IgD-negative memory B cell (primary cell): ENCODE measurements around the gene ZNF653. TPM values are rescaled to one million over a fixed set of nuclear protein-coding genes. Genes with fewer than 3 reads are reported as not detected.

ENCODE experiments used
- H3K27ac Mint-ChIP-seq, 3 donors: one replicate each; pipeline ENCODE4 v1.8.0; 2020 to 2022; ENCODE audit warnings: mild to moderate bottlenecking in 3 of 3, mixed read lengths in 3 of 3, moderate library complexity in 1 of 3
- H3K27me3 Mint-ChIP-seq: one replicate; pipeline ENCODE4 v1.8.0; 2021; ENCODE audit warnings: mixed read lengths
- H3K36me3 Mint-ChIP-seq: one replicate; pipeline ENCODE4 v1.8.0; 2020; ENCODE audit warnings: mild to moderate bottlenecking, mixed read lengths
- H3K4me1 Mint-ChIP-seq, 3 donors: one replicate each; pipeline ENCODE4 v1.8.0; 2020 to 2022; ENCODE audit warnings: mixed read lengths in 3 of 3, mild to moderate bottlenecking in 1 of 3
- H3K4me3 Mint-ChIP-seq, 4 donors: one replicate each; pipeline ENCODE4 v1.8.0; 2020 to 2022; ENCODE audit warnings: mild to moderate bottlenecking in 4 of 4, mixed read lengths in 4 of 4, moderate library complexity in 3 of 4
- H3K9me3 Mint-ChIP-seq, 3 donors: one replicate each; pipeline ENCODE4 v1.8.0; 2020 to 2021; ENCODE audit warnings: mixed read lengths in 3 of 3, mild to moderate bottlenecking in 1 of 3
- polyA plus RNA-seq: library from polyadenylated mRNA; unstranded; fragments of 300-500 nt; fragmentation: Illumina TruSeq; gene quantifications from one replicate; pipeline ENCODE4 v1.2.3, GENCODE V29; 2021

Gene ZNF653
- polyA plus RNA-seq, 1 donor from 2014 or later: 4.3 TPM

- Mint-ChIP-seq H3K27ac (peak overlapping the region; percentile 76 to 94 (median 93)), H3K27me3 (peaks cover 7% of the 10 kb centered on the region), H3K4me1 (peaks cover 10 to 15% (median 14%) of the 10 kb centered on the region in 3 donors), H3K36me3 (no peaks in the 10 kb centered on the region), H3K4me3 (peak overlapping the region; percentile 31 to 96 (median 82)), H3K9me3 (no peaks in the 10 kb centered on the region)
Observed at GRCh38 chr19:11535792-11536595, 30.4 kb upstream of the ZNF653 start.

- H3K9me3 Mint-ChIP-seq: no peaks in the 10 kb centered on the region
- peak overlapping the region; percentile 61 to 94 (median 93) for H3K27ac Mint-ChIP-seq
- H3K4me3 Mint-ChIP-seq: peak overlapping the region in 3 of 4 donors; percentile 31 to 58 (median 48)
- peaks cover 7% of the 10 kb centered on the region for H3K27me3 Mint-ChIP-seq
- no peaks in the 10 kb centered on the region for H3K36me3 Mint-ChIP-seq
- H3K4me1 Mint-ChIP-seq: peaks cover 10 to 15% (median 14%) of the 10 kb centered on the region in 3 donors
Observed at GRCh38 chr19:11534948-11535347, 29.3 kb upstream of the ZNF653 start.

DNA sequence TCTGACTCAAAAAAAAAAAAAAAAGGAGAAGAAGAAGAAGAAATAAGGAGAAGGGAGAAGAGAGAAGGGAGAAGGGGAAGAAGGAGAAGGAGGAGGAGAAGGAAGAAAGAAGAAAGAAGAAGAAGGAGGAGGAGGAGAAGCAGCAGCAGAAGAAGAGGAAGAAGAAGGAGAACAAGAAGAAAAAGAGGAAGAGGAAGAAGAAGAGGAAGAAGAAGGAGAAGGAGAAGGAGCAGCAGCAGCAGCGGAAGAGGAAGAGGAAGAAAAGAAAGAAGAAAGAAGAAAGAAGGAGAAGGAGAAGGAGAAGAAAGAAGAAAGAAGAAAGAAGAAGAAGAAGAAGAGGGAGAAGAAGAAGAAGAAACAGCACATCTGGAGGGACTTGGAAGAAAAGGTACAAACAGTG lies 28.9 kb upstream of the ZNF653 start:
- Mint-ChIP-seq H3K9me3 (no peaks in the 10 kb centered on the region), H3K4me3 (peak overlapping the region in 3 of 4 donors; percentile 31 to 58 (median 48))

DNA sequence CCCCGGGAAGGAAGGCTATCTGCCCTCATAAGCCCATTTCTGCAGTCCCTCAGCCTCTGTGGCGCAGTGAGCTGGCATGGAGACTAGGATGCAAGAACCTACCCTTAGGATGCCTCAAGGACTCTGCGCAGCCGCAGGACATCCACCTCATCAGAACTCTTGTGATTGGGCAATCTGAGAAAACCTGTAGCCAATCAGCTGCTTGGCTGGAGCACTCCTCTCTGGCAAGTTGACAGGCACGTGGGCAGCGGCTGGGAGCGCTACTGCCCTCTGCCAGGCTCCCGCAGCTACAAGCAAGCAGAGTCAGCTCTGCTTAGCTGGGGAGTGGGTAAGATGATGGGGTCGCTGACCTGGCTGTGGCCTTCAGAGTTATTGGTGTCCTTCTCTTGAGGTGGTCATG lies 24.8 kb upstream of the ZNF653 start:
- Mint-ChIP-seq H3K27ac (peak overlapping the region in 2 of 3 donors; percentile 57 to 68), H3K36me3 (no peaks in the 10 kb centered on the region), H3K9me3 (no peaks in the 10 kb centered on the region), H3K27me3 (no peaks in the 10 kb centered on the region), H3K4me3 (peak overlapping the region in 2 of 4 donors; percentile 5 to 20), H3K4me1 (peaks cover 17 to 21% (median 20%) of the 10 kb centered on the region in 3 donors)

More for the DNA sequence above, 28.9 kb upstream of the ZNF653 start:
- Mint-ChIP-seq H3K27me3 (peaks cover 7% of the 10 kb centered on the region), H3K4me1 (peaks cover 10 to 15% (median 14%) of the 10 kb centered on the region in 3 donors), H3K27ac (peak overlapping the region; percentile 19 to 94 (median 61)), H3K36me3 (no peaks in the 10 kb centered on the region)

- Mint-ChIP-seq H3K27me3 (no peaks in the 10 kb centered on the region), H3K4me3 (peak within 1 kb of the TSS; percentile 97 to 99 (median 98)), H3K27ac (peak within 1 kb of the TSS; percentile 91 to 96 (median 92)), H3K36me3 (no peaks in the 10 kb centered on the region), H3K9me3 (no peaks in the 10 kb centered on the region), H3K4me1 (peaks cover 11 to 14% (median 11%) of the 10 kb centered on the region in 3 donors)
Observed at GRCh38 chr19:11528551-11529341, 23.1 kb upstream of the ZNF653 start, which contains the start of gene ECSIT. ECSIT (minus strand) TSS chr19:11529134; CDS start chr19:11519170, 9,964 bp downstream.

DNA sequence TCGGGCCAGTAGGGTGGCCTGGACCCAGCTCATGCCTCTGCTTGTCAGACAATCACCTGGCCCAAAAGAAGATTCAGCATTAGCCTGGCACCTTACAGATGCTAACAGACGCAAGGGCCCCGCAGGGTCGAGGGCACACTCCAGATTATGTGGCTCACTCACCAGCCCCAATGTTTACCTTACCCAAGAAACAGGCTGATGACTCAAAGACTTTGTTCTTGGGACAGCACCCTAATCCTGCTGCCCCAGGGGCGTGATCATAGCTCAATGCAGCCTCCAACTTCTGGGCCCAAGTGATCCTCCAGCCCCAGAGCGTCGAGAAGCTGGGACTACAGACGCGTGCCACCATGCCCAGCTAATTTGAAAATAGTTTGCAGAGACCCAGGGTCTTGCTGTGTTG lies 13.5 kb upstream of the ZNF653 start:
- Mint-ChIP-seq H3K27ac (no peak overlapping the region), H3K36me3 (peaks cover 1% of the 10 kb centered on the region), H3K9me3 (no peaks in the 10 kb centered on the region), H3K4me1 (peaks cover 2 to 5% (median 4%) of the 10 kb centered on the region in 3 donors), H3K4me3 (no peak overlapping the region), H3K27me3 (no peaks in the 10 kb centered on the region)

- no peak overlapping the region for H3K27ac Mint-ChIP-seq
- H3K9me3 Mint-ChIP-seq: no peaks in the 10 kb centered on the region
- peaks cover 10% of the 10 kb centered on the region for H3K36me3 Mint-ChIP-seq
- no peaks in the 10 kb centered on the region for H3K27me3 Mint-ChIP-seq
- H3K4me3 Mint-ChIP-seq: no peak overlapping the region
- H3K4me1 Mint-ChIP-seq: peaks cover 0 to 3% (median 0%) of the 10 kb centered on the region in 3 donors
Observed at GRCh38 chr19:11513946-11514345, 8.3 kb upstream of the ZNF653 start.

DNA sequence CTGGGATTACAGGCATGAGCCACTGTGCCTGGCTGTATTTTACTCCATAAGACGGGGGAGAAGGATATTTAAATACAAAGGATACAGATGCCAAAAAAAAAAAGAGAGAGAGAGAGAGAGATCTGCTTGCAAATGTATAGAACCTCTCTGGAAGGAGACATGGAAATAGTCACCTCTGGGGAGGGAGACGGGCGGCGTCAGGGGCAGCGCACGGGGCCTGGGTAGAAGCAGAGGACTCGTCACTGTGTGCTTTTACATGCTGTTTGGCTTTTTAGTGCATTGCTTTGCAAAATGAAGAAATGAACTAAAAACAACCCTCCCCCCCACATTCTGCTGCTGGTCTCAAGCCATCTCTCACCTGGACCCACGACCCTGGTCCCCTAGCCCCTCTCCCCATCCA lies 4.8 kb upstream of the ZNF653 start:
- H3K4me3 Mint-ChIP-seq: no peak overlapping the region
- peaks cover 0 to 3% (median 2%) of the 10 kb centered on the region in 3 donors for H3K4me1 Mint-ChIP-seq
- peaks cover 10% of the 10 kb centered on the region for H3K36me3 Mint-ChIP-seq
- H3K27me3 Mint-ChIP-seq: no peaks in the 10 kb centered on the region
- no peaks in the 10 kb centered on the region for H3K9me3 Mint-ChIP-seq
- H3K27ac Mint-ChIP-seq: peak overlapping the region in 1 of 3 donors; percentile 32

DNA sequence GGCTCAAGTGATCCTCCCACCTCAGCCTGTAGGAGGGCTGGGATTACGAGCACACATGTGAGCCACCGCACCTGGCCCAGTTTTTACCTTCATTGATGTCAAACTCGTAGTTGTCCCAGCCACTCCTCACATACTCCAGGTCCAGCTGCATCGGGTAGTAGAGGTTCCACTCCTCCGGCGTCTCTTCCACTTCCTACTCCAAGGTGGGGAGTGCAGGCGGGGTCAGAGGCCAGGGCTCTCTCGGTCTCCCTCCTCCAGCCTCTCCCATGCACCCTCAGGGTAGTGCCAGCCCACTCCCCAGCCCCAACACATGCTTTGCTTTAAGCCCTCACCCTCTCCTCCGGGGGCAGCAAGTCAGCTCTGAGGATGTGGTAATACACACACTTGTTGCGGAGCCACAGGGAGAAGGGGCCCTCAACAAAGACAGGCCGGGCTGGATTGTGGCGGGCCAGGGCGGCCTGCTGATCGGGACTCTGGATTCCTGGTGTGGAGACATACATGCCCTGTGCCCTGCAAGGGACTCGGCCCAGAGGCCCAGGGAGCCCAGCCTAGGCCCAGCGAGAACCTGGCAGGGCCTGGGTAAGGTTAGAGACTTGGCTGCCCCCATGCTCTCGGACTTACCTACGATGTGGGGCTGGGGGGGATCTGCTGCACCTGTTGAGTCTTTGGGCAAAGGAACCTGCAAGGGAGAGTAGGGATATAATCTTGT lies 1.9 kb upstream of the ZNF653 start:
- Mint-ChIP-seq H3K27ac (peak overlapping the region in 1 of 3 donors; percentile 89), H3K9me3 (no peaks in the 10 kb centered on the region), H3K36me3 (peaks cover 7% of the 10 kb centered on the region), H3K4me1 (peaks cover 7 to 10% (median 8%) of the 10 kb centered on the region in 3 donors), H3K4me3 (peak overlapping the region in 2 of 4 donors; percentile 88 to 99), H3K27me3 (no peaks in the 10 kb centered on the region)

DNA sequence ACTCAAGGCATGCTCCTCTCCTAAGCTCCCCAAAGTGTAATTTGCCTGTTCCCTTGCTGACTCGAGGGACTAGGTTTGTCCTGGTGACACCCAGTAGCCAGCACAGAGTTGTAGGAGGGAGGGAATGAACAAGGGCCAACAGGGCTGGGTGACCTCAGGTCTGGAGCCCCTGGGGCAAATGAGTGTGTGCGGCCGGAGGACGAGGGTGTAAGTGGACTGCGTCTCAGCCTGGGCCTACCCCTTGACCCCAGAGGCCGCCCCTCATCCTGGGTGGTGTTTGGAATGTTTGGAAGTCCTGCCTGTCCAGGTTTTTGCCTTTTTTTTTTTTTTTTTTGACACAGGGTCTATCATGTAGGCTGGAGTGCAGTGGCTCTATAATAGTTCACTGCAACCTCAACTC lies 1.3 kb upstream of the ZNF653 start:
- no peaks in the 10 kb centered on the region for H3K27me3 Mint-ChIP-seq
- H3K4me3 Mint-ChIP-seq: peak overlapping the region; percentile 65 to 99 (median 86)
- H3K9me3 Mint-ChIP-seq: no peaks in the 10 kb centered on the region
- peaks cover 6% of the 10 kb centered on the region for H3K36me3 Mint-ChIP-seq
- H3K4me1 Mint-ChIP-seq: peaks cover 7 to 10% (median 8%) of the 10 kb centered on the region in 3 donors
- peak overlapping the region in 1 of 3 donors; percentile 89 for H3K27ac Mint-ChIP-seq

- Mint-ChIP-seq H3K27ac (peak overlapping the region; percentile 89 to 97 (median 96)), H3K9me3 (no peaks in the 10 kb centered on the region), H3K4me1 (peaks cover 7 to 11% (median 10%) of the 10 kb centered on the region in 3 donors), H3K36me3 (peaks cover 7% of the 10 kb centered on the region), H3K4me3 (peak overlapping the region; percentile 84 to 99 (median 93)), H3K27me3 (no peaks in the 10 kb centered on the region)
Observed at GRCh38 chr19:11506101-11506555, 489 bp upstream of the ZNF653 start.

DNA sequence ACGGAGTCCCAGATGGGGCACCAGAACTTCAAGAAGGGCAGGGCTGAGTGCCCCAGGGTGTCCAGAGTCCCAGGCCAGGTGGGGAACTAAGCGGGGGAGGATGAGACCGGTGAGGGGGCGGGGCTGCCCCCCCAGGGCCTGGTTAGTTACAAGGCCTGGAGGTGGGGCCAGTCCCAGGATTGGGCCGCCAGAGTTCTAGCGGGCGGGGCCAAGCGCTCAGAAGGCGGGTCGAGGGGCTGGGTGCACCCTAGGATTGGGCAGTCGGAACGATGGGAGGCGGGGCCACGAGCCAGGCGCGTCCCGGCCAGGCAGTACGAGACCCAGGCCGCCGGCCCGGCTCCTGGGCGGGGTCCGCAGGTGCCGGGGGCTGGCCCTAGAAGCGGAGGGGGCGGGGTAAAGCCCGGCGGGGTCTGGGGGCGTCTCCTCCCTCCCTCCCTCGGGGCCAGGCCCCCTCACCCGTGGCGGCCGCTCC lies 571 bp downstream of the ZNF653 start:
- Mint-ChIP-seq H3K4me1 (peaks cover 7 to 12% (median 10%) of the 10 kb centered on the region in 3 donors), H3K27ac (peak overlapping the region; percentile 85 to 97 (median 89)), H3K4me3 (peak overlapping the region; percentile 84 to 99 (median 93)), H3K36me3 (peaks cover 2% of the 10 kb centered on the region), H3K9me3 (no peaks in the 10 kb centered on the region), H3K27me3 (no peaks in the 10 kb centered on the region)

GRCh38 chr19:11504502-11505031 lies 1.1 kb downstream of the ZNF653 start:
- peak overlapping the region; percentile 85 to 97 (median 89) for H3K27ac Mint-ChIP-seq
- no peaks in the 10 kb centered on the region for H3K9me3 Mint-ChIP-seq
- H3K4me1 Mint-ChIP-seq: peaks cover 7 to 12% (median 12%) of the 10 kb centered on the region in 3 donors
- H3K36me3 Mint-ChIP-seq: peaks cover 2% of the 10 kb centered on the region
- H3K27me3 Mint-ChIP-seq: no peaks in the 10 kb centered on the region
- peak overlapping the region; percentile 84 to 99 (median 93) for H3K4me3 Mint-ChIP-seq

GRCh38 chr19:11499890-11500420 lies 5.7 kb downstream of the ZNF653 start:
- Mint-ChIP-seq H3K27ac (no peak overlapping the region), H3K36me3 (peaks cover 5% of the 10 kb centered on the region), H3K9me3 (no peaks in the 10 kb centered on the region), H3K4me3 (no peak overlapping the region), H3K4me1 (peaks cover 6 to 9% (median 8%) of the 10 kb centered on the region in 3 donors), H3K27me3 (no peaks in the 10 kb centered on the region)
